Mucosa of rectum (tissue), 2 donors: ENCODE measurements around the gene ETV6.

ENCODE experiments used
- H3K27ac ChIP-seq, 2 donors: one replicate each; pipeline ENCODE4 v1.7.0; 2013; ENCODE audit warnings: inconsistent platforms in 2 of 2, low read depth in 2 of 2, low read length in 2 of 2
- H3K27me3 ChIP-seq, 2 donors: one replicate each; pipeline ENCODE4 v1.7.0; 2013; ENCODE audit warnings: low read length in 2 of 2; ENCODE audit not compliant: control insufficient read depth in 2 of 2, insufficient read depth in 2 of 2
- H3K36me3 ChIP-seq, 2 donors: one replicate each; pipeline ENCODE4 v1.7.0; 2013; ENCODE audit warnings: low read length in 2 of 2; ENCODE audit not compliant: control insufficient read depth in 2 of 2, insufficient read depth in 2 of 2
- H3K4me1 ChIP-seq, 2 donors: one replicate each; pipeline ENCODE4 v1.7.0; 2013; ENCODE audit warnings: low read length in 2 of 2, mild to moderate bottlenecking in 1 of 2; ENCODE audit not compliant: control insufficient read depth in 2 of 2, insufficient read depth in 2 of 2
- H3K4me3 ChIP-seq, 2 donors: one replicate each; pipeline ENCODE4 v1.7.0; 2013; ENCODE audit warnings: low read length in 2 of 2
- H3K9ac ChIP-seq, 2 donors: one replicate each; pipeline ENCODE4 v1.7.0; 2013; ENCODE audit warnings: low read length in 2 of 2, low read depth in 1 of 2, mild to moderate bottlenecking in 1 of 2
- H3K9me3 ChIP-seq, 2 donors: one replicate each; pipeline ENCODE4 v1.7.0; 2013; ENCODE audit warnings: low read length in 2 of 2; ENCODE audit not compliant: control insufficient read depth in 2 of 2
- donor health status: healthy.
- donor health status: Normal muscosa, but diverticular disease.

The ETV6 gene

DNA sequence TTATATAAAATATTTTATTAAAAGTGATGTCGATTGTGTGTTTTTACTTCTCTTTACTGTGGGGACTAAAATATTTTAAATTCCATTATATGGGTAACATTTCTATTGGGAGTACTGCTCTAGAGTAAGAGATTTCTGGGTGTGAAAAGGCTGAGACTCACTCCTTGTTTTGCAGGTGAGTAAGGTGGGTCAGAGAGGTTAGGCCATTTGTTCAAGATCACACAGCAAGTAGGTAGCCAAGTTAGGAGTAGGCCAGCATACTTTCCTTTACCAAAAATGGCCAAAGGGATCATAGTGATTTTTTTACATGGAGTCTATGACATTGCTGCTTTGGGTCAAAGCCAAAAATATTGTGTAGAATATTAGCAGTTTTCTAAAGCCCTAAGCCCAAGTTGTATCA lies 138.0 kb downstream of the ETV6 start:
- Histone ChIP-seq H3K9me3 (no peaks in the 10 kb centered on the region), H3K36me3 (no peaks in the 10 kb centered on the region), H3K9ac (no peak overlapping the region), H3K4me1 (peaks cover 0 to 2% of the 10 kb centered on the region in 2 donors), H3K27me3 (no peaks in the 10 kb centered on the region), H3K27ac (no peak overlapping the region), H3K4me3 (no peak overlapping the region)

DNA sequence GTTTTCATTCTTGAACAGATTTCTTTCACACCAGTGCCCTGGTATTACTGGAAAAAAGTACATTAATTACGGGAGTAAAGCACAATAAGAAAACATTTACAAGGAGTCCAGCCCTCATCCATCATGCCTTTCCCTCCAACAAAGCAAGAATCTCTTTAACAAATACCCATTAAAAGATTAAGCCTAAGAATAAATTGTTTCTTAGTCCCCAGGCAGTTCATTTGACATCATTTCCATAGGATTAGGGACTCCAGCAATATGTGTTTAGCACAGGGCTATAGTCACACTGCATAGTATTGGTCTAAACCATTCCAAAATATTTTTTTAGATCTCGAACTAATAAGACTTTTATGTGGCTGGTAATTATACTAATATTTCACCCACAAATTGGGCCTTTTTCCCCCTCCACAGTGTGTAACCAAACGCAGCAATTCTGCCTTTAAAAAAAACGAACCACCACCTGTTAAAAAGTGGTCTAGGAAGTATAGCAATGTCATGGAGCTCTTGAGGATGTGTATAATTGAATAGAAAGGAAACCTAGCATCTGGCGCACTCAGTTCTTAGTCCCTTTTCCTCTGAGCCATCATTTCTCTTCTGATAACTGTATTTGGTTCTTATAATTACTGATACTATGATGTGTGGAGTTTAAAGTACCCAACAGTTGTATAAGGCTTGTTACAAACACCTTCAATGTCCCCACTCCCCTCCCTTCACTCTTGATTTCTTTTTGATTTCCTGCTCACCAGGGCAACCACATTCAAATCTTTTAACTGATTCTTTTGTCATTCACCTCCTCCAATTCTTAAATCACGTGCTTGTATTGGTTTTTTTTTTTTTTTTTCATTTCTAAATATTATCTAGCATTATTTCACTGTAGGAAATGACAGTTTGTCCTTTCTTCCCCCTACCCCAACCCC lies 138.7 kb downstream of the ETV6 start:
- Histone ChIP-seq H3K9ac (no peak overlapping the region), H3K4me1 (peaks cover 0 to 2% of the 10 kb centered on the region in 2 donors), H3K27me3 (no peaks in the 10 kb centered on the region), H3K4me3 (no peak overlapping the region), H3K36me3 (no peaks in the 10 kb centered on the region), H3K27ac (no peak overlapping the region), H3K9me3 (no peaks in the 10 kb centered on the region)

GRCh38 chr12:11793921-11794710 lies 144.6 kb downstream of the ETV6 start:
- Histone ChIP-seq H3K4me1 (peaks cover 21 to 29% of the 10 kb centered on the region in 2 donors), H3K36me3 (no peaks in the 10 kb centered on the region), H3K9ac (no peak overlapping the region), H3K27me3 (no peaks in the 10 kb centered on the region), H3K4me3 (no peak overlapping the region), H3K9me3 (no peaks in the 10 kb centered on the region), H3K27ac (peak overlapping the region; percentile 83 to 90)

GRCh38 chr12:11794751-11795150 lies 145.3 kb downstream of the ETV6 start:
- Histone ChIP-seq H3K4me3 (no peak overlapping the region), H3K27ac (peak overlapping the region; percentile 83 to 90), H3K36me3 (no peaks in the 10 kb centered on the region), H3K27me3 (no peaks in the 10 kb centered on the region), H3K9me3 (no peaks in the 10 kb centered on the region), H3K4me1 (peaks cover 18 to 29% of the 10 kb centered on the region in 2 donors), H3K9ac (no peak overlapping the region)

- Histone ChIP-seq H3K27ac (peak overlapping the region; percentile 83 to 90), H3K27me3 (no peaks in the 10 kb centered on the region), H3K36me3 (no peaks in the 10 kb centered on the region), H3K4me1 (peaks cover 18 to 29% of the 10 kb centered on the region in 2 donors), H3K9ac (peak overlapping the region in 1 of 2 donors; percentile 52), H3K9me3 (no peaks in the 10 kb centered on the region), H3K4me3 (peak overlapping the region; percentile 8 to 19)
Measured at GRCh38 chr12:11795192-11795912, 145.9 kb downstream of the ETV6 start.

DNA sequence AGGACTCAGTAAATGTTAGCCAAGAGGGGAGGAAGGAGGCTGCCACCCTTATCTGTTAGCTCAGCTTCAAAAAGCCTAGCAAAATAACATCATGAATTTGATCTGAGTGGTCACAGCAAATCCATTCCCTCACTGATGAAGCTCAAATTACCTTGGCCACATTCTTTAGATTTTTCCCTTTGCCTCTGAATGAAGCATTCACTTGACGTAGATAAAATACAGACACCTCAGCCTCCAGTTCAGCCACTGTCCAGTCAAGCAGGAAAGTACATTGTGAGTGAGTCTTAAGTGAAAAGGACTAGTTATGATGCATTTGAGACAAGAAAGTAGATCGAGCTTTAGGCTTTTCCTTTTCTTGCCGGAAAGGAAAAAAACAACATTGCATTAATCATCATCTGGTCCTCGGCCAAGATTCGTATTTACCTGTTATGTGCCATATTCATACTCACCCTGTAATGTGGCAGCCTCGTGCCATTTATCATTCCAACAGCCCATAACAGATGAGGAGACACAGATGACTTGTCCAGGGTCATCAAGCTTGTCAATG lies 146.5 kb downstream of the ETV6 start:
- Histone ChIP-seq H3K9me3 (no peaks in the 10 kb centered on the region), H3K27me3 (no peaks in the 10 kb centered on the region), H3K4me3 (peak overlapping the region in 1 of 2 donors; percentile 19), H3K27ac (peak overlapping the region; percentile 83 to 90), H3K4me1 (peaks cover 18 to 29% of the 10 kb centered on the region in 2 donors), H3K36me3 (no peaks in the 10 kb centered on the region), H3K9ac (peak overlapping the region in 1 of 2 donors; percentile 52)

GRCh38 chr12:11797317-11797913 lies 147.9 kb downstream of the ETV6 start:
- no peaks in the 10 kb centered on the region for H3K27me3 ChIP-seq
- H3K4me1 ChIP-seq, result peaks cover 18 to 32% of the 10 kb centered on the region in 2 donors
- H3K27ac ChIP-seq, result peak overlapping the region in 1 of 2 donors; percentile 5
- H3K9me3 ChIP-seq, result no peaks in the 10 kb centered on the region
- no peaks in the 10 kb centered on the region for H3K36me3 ChIP-seq
- no peak overlapping the region for H3K9ac ChIP-seq
- no peak overlapping the region for H3K4me3 ChIP-seq

DNA sequence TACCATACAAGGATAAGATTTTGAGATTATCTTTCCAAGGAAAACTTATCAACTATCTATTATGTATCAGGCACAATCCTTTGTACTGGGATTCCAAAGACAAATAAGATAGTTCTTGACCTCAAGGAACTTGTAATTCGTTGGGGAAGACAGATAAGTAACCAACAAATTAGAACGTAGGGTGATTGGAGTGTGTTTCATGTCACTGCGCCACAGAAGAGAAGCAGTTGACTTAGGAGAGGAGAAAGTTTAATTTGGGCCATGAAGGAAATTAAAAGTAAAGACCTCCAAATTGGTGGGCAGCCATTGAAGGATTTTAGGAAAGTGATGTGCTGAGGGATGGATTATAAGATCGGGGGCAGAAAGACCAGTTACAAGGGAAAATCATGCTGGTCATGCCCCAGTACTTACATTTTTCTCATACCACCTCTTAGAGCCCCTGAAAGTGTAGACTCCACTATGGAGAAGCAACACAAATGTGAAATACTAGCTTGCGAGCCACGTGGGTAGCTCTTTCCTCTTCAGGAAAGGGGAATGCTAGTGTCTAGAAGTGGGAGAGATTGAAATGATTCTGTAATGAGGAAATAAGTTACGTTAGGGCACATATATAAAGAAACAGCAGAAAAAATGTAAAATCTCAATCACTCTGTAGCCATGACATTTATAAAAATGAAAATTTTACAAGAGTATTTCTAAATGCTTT lies 148.7 kb downstream of the ETV6 start:
- peaks cover 18 to 32% of the 10 kb centered on the region in 2 donors for H3K4me1 ChIP-seq
- H3K9ac ChIP-seq, result no peak overlapping the region
- H3K4me3 ChIP-seq, result no peak overlapping the region
- H3K9me3 ChIP-seq, result no peaks in the 10 kb centered on the region
- no peak overlapping the region for H3K27ac ChIP-seq
- no peaks in the 10 kb centered on the region for H3K36me3 ChIP-seq
- H3K27me3 ChIP-seq, result no peaks in the 10 kb centered on the region
